ENCODE data around the gene B4GALT5. TPM values are rescaled to one million over a fixed set of nuclear protein-coding genes. Genes with fewer than 3 reads are reported as not detected.

Gene B4GALT5
- total RNA-seq, 1 experiment from 2014 or later = 62.4 TPM

DNA sequence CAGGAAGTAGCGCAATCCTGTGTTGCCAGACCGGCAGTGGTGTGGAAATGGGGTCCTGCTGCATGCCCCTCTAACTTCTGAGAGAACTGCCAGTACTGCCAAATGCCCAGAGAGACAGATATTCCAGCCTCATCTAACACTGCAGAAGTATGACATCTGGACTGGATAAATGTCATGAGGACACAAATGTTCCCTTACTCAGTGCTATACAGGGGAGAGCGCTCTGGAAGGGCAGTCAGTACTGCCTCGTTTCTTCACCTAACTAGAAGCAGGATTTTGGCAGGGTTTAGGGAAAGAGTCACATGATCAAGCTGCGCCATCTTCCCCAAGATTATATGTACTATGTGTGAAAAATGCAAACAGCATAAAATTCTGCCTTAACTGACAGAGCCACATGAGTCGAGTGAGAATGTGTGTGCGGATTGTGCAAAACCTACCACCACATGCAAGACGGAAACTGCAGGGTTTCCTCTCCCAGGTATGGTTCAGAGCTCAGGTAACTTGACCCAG is 59.7 kb downstream of the B4GALT5 start (continued):
- TF ChIP-seq SMAD3 (CRISPR knock-in tag; IDR thresholded peaks at IDR 0.05; ENCODE audit: borderline replicate concordance) = no peak
- no peak for TF ChIP-seq SP1 (CRISPR knock-in tag; conservative IDR thresholded peaks at IDR 0.05)
- TF ChIP-seq, protein P1, sequence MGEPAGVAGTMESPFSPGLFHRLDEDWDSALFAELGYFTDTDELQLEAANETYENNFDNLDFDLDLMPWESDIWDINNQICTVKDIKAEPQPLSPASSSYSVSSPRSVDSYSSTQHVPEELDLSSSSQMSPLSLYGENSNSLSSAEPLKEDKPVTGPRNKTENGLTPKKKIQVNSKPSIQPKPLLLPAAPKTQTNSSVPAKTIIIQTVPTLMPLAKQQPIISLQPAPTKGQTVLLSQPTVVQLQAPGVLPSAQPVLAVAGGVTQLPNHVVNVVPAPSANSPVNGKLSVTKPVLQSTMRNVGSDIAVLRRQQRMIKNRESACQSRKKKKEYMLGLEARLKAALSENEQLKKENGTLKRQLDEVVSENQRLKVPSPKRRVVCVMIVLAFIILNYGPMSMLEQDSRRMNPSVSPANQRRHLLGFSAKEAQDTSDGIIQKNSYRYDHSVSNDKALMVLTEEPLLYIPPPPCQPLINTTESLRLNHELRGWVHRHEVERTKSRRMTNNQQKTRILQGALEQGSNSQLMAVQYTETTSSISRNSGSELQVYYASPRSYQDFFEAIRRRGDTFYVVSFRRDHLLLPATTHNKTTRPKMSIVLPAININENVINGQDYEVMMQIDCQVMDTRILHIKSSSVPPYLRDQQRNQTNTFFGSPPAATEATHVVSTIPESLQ (CRISPR knock-in tag; IDR thresholded peaks at IDR 0.05) = no peak

DNA sequence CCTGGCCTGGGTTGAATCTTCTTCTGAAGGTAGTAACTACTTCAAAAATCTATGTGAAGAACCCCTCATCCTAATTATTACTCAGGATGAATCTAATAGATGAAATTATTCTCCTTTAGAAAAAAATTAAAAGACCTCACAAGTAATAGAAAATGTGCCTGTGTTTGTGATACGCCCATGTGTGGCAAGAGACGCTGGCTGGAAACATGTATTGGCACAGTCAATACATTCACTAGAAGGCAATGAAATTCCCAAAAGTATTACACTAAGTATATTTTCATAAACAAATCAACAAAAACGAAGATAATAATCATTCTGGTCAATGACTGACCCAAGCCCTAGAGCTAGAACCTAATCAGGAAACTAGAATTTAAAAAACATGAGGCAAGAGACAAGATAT is 64.0 kb downstream of the B4GALT5 start:
- Mint-ChIP-seq H3K9me3 (no peaks in the 10 kb centered on the region), H3K27me3 (ENCODE audit: low read depth) (no peaks in the 10 kb centered on the region), H3K4me1 (no peaks in the 10 kb centered on the region), H3K27ac (no peak overlapping the region), H3K36me3 (peaks cover 56% of the 10 kb centered on the region), H3K4me3 (no peak overlapping the region)
- TF ChIP-seq ZNF263 (CRISPR knock-in tag; IDR thresholded peaks at IDR 0.05; ENCODE audit: low read depth) (no peak), ZNF281 (CRISPR knock-in tag; IDR thresholded peaks at IDR 0.05) (no peak), JAZF1 (CRISPR knock-in tag; IDR thresholded peaks at IDR 0.05) (no peak)
- TF ChIP-seq, protein P2, sequence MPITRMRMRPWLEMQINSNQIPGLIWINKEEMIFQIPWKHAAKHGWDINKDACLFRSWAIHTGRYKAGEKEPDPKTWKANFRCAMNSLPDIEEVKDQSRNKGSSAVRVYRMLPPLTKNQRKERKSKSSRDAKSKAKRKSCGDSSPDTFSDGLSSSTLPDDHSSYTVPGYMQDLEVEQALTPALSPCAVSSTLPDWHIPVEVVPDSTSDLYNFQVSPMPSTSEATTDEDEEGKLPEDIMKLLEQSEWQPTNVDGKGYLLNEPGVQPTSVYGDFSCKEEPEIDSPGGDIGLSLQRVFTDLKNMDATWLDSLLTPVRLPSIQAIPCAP (CRISPR knock-in tag; IDR thresholded peaks at IDR 0.05) = no peak
- DNase-seq (ENCODE audit: low spot score) = no peak
- no peak for ATAC-seq
- ChIA-PET POLR2A (no interaction called here), CTCF (no interaction called here)

DNA sequence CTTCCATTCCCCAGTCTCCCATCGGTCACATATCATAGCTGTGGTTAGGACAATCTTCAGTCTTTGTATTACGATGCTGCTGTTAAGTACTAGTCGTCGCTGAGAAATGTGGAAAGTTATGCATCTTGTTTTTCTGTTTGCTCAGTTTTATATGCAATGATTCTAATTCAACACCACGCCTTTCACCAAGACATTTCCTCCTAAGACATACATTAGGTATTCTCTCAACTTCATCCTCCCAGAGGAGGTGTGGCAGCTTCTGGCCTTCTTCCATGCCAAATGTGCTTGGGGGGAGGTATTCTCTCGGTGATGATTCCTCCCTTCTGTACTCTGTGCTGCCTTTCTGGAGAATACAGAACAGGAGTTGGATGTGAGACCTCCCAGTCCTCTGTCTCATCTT is 66.1 kb downstream of the B4GALT5 start:
- ChIA-PET CTCF (interaction anchor here (0.6 to 1.2 kb wide), 2 partner anchors 198 to 215 kb away, joined by 3 read pairs; no protein-coding TSS in a partner anchor), POLR2A (no interaction called here)
- H3K36me3 Mint-ChIP-seq = peaks cover 51% of the 10 kb centered on the region
- peak overlapping the region; percentile 52 for H3K27ac Mint-ChIP-seq
- H3K27me3 Mint-ChIP-seq (ENCODE audit: low read depth) = no peaks in the 10 kb centered on the region
- ATAC-seq (no peak), DNase-seq (ENCODE audit: low spot score) (no peak)
- TF ChIP-seq FOXK1 (CRISPR knock-in tag; IDR thresholded peaks at IDR 0.05) = no peak
- no peak for TF ChIP-seq ETV6 (CRISPR knock-in tag; IDR thresholded peaks at IDR 0.05)
- no peak for TF ChIP-seq ZBTB21 (CRISPR knock-in tag; IDR thresholded peaks at IDR 0.05; ENCODE audit: borderline replicate concordance)
- no peak for TF ChIP-seq GRHL2 (CRISPR knock-in tag; IDR thresholded peaks at IDR 0.05; ENCODE audit: insufficient replicate concordance, severe bottlenecking)
- TF ChIP-seq, protein P3, sequence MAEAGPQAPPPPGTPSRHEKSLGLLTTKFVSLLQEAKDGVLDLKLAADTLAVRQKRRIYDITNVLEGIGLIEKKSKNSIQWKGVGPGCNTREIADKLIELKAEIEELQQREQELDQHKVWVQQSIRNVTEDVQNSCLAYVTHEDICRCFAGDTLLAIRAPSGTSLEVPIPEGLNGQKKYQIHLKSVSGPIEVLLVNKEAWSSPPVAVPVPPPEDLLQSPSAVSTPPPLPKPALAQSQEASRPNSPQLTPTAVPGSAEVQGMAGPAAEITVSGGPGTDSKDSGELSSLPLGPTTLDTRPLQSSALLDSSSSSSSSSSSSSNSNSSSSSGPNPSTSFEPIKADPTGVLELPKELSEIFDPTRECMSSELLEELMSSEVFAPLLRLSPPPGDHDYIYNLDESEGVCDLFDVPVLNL (CRISPR knock-in tag; IDR thresholded peaks at IDR 0.05; ENCODE audit: borderline replicate concordance, low read depth) = no peak
- no peak for TF ChIP-seq GTF2I (CRISPR knock-in tag; conservative IDR thresholded peaks at IDR 0.05)
- TF ChIP-seq ELF4 (CRISPR knock-in tag; IDR thresholded peaks at IDR 0.05; ENCODE audit: low read depth) = no peak
- TF ChIP-seq ZBTB43 (CRISPR knock-in tag; IDR thresholded peaks at IDR 0.05) = no peak
- TF ChIP-seq SOX15 (CRISPR knock-in tag; IDR thresholded peaks at IDR 0.05) = no peak
- H3K4me1 Mint-ChIP-seq = peaks cover 9% of the 10 kb centered on the region
- no peaks in the 10 kb centered on the region for H3K9me3 Mint-ChIP-seq
- no peak overlapping the region for H3K4me3 Mint-ChIP-seq
